ENCODE data around the gene CLCN2.
"Not testable (repeated sequence)": the region's sequence is repeated elsewhere in the genome, so short reads cannot be mapped to it uniquely, and the experiment has no call there.

The CLCN2 gene

DNA sequence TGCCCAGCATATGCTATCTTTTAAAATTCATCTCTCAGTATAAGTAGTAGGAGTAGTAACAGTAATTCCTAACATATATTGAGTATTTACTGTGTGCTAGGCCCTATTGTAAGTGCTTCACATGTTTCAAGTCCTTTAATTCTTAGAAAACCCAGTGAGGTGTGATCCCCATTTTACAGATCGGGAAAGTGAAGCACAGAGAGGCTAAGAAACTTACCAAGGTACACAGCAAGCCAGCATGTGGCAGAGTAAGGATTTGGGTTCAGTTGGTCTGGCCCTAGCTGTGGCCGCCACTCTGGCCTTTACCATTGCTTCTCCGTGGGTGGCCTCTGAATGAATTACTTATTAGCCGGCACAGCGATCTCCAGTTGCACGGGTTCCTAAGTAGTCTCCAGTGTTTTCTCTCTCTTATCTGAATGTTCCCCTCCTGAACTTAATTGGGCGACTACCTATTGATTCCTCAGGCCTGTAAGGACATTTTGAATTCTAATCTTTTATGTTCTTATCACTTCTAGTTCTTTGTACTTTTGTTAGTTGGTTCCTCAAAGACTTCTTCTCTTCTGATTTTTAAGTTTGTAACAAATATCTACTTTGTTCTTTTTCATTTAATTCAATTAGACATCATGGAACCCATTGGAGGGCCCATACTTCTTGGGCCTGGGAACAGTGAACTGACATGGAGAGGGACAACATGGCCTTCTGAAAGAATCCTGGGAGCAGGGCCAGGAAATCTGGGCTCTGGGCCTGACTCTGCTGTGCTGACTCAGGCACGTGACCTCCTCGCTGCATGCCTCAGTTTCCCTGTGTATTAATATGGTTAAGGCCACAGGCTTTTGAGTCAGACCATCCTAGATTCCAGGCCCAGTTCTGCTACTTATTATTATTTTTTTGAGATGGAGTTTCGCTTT lies 11.6 kb downstream of the CLCN2 start:
- in situ Hi-C loops (cut with MboI; ENCODE audit: low sequenced_read_pairs): loop anchor here (25.0 kb wide), 2 partner anchors 187 to 412 kb away; no protein-coding TSS in a partner anchor

DNA sequence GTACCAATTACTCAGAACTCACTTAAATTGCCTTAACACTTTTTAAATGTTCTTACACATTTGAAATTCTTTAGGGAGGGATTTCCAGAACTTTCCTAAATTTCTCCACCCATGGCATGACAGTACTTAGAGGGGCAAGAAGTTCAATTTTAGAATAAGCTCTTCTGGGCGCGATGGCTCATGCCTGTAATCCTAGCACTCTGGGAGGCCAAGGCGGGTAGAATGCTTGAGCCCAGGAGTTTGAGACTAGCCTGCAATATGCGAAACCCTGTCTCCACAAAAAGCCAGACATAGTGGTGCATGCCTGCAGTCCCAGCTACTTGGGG lies 13.4 kb downstream of the CLCN2 start:
- in situ Hi-C loops (cut with MboI; ENCODE audit: low sequenced_read_pairs): no loop called here

DNA sequence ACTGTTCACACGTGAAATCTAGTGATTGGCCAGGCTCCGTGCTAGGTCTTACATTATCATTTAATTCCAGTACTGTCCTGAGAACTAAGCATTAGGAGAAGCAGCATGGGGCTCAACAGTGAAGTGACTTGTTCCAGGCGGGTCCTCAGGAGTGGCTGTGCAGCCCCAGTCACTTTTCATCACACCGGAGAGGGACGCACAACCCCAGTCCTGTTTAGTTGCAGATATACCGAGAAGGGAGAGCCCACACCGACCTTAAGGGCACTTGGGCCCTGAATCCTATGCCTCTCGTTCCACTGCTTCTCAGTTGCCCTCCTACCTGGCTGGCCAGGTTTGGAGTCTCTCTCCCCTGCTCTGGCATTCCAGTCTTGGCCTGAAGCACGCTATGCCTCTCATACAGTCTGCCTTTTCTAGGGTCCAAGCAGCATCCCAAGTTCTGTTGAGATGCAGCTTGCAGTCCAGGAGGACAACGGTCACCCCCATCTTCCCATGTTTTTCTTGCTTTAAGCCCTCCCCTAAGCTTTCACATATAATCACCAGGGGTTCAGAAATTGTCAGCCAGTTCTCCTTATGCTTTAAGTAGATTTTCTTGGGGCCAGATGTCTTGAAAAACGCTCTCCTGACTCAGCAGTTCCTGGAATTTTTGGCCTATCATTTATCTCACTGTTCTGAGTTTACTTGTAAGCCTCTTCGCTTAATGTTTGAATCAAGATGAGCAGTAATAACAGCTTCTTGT lies 13.9 kb downstream of the CLCN2 start:
- in situ Hi-C loops (cut with MboI; ENCODE audit: low sequenced_read_pairs): no loop called here

DNA sequence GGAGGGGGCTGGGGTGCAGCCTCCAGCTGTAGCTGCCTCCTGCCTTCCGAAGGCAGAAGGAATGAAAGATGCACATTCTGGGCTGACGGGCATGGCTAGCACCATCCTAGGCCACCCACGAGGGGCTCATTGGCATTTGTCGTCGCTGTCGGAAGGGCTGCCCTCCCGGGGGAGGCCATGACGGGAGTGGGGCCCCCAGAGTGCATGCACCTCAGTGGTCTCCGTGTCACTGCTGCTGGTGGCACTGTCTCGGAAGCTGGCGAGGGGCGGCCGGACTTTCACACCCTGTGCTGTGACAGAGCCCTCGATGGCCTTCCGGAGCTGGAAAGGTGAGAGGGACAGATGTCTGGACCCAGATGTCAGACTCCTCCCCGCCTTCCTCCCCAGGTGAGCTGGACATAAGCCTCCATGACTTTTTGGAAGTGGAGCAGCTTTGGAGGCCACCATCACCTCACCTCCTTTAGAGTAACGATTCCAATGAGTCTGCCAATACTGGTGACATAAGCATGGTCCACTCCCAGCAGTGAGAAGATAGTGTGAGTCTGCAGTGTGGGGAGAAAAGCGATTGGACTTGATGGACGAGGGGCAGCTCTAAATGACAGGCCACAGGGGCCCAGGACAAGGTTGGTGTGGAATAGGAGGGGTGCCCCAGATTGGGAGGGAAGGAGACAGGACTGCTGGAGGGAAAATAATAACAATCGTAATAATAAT lies 14.8 kb downstream of the CLCN2 start:
- in situ Hi-C loops (cut with MboI; ENCODE audit: low sequenced_read_pairs): no loop called here

DNA sequence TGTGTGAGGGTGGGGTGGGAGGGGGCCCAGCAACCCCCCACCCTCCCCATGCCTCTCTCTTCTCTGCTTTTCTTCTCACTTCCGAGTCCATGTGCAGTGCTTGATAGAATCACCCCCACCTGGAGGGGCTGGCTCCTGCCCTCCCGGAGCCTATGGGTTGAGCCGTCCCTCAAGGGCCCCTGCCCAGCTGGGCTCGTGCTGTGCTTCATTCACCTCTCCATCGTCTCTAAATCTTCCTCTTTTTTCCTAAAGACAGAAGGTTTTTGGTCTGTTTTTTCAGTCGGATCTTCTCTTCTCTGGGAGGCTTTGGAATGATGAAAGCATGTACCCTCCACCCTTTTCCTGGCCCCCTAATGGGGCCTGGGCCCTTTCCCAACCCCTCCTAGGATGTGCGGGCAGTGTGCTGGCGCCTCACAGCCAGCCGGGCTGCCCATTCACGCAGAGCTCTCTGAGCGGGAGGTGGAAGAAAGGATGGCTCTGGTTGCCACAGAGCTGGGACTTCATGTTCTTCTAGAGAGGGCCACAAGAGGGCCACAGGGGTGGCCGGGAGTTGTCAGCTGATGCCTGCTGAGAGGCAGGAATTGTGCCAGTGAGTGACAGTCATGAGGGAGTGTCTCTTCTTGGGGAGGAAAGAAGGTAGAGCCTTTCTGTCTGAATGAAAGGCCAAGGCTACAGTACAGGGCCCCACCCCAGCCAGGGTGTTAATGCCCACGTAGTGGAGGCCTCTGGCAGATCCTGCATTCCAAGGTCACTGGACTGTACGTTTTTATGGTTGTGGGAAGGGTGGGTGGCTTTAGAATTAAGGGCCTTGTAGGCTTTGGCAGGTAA lies 15.9 kb downstream of the CLCN2 start:
- in situ Hi-C loops (cut with MboI; ENCODE audit: low sequenced_read_pairs): no loop called here

DNA sequence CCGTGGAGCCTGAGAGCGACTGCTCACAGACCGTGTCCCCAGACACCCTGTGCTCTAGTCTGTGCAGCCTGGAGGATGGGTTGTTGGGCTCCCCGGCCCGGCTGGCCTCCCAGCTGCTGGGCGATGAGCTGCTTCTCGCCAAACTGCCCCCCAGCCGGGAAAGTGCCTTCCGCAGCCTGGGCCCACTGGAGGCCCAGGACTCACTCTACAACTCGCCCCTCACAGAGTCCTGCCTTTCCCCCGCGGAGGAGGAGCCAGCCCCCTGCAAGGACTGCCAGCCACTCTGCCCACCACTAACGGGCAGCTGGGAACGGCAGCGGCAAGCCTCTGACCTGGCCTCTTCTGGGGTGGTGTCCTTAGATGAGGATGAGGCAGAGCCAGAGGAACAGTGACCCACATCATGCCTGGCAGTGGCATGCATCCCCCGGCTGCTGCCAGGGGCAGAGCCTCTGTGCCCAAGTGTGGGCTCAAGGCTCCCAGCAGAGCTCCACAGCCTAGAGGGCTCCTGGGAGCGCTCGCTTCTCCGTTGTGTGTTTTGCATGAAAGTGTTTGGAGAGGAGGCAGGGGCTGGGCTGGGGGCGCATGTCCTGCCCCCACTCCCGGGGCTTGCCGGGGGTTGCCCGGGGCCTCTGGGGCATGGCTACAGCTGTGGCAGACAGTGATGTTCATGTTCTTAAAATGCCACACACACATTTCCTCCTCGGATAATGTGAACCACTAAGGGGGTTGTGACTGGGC lies 16.7 kb downstream of the CLCN2 start:
- in situ Hi-C loops (cut with MboI; ENCODE audit: low sequenced_read_pairs): no loop called here

DNA sequence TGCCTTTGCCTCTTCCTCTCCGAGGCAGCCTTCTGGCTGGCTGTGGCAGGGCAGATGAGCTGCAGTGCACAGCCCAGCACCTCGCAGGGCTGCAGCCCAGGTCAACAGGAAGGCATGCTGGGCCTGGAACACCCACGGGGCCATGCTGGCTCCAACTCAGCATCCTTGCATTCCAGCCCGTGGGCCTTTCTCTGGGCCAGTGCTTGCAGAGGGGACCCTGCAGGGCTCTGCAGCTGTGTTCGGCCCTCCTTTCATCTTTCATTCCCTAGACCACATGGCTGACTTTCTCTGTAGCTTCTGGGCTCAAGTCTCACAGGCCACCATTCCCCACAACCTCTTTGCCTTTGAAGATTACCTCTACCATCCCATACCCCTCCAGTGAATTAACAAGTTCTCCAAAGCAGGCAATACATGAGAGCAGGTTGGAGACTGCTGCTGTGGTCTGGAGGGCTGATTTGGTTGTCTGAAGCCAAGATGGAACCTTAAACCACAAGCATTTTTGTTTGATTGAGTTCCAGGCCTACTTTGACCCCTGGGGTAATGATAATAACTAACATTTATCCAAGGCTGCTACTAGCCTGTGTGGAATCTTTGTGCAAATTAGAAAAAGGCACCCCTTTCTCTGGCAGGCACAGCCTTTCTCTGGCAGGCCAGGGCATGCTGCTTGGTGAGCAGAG lies 18.1 kb downstream of the CLCN2 start:
- in situ Hi-C loops (cut with MboI; ENCODE audit: low sequenced_read_pairs): no loop called here

DNA sequence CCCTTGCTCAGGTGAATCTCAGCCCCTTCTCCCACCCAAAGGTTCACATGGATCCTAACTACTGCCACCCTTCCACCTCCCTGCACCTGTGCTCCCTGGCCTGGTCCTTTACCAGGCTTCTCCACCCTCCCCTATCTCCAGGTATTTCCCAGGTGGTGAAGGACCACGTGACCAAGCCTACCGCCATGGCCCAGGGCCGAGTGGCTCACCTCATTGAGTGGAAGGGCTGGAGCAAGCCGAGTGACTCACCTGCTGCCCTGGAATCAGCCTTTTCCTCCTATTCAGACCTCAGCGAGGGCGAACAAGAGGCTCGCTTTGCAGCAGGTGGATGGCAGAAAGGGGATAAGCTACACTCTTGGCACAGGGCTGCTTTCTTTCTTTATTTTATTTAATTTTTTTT lies 19.5 kb downstream of the CLCN2 start:
- in situ Hi-C loops (cut with MboI; ENCODE audit: low sequenced_read_pairs): no loop called here

DNA sequence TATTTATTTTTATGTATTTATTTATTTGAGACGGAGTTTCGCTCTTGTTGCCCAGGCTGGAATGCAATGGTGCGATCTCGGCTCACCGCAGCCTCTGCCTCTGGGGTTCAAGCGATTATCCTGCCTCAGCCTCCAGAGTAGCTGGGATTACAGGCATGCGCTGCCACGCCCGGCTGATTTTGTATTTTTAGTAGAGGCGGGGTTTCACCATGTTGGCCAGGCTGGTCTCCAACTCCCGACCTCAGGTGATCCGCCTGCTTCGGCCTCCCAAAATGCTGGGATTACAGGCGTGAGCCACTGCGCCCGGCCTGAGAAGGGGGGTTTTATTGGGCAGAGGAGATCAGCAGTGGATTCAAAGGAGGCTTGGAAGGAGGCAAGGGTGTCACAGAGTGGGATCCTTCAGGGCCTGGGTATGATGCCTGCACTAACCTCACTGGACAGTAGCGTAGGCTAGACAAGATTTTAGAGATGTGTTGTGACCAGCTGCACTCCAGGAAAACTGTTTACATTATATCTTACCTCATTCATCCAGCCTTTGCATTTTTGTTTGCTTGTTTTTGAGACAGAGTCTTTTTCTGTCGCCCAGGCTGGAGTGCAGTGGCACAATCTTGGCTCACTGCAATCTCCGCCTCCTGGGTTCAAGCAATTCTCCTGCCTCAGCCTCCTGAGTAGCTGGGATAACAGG lies 21.8 kb downstream of the CLCN2 start:
- in situ Hi-C loops (cut with MboI; ENCODE audit: low sequenced_read_pairs): not testable (repeated sequence)

DNA sequence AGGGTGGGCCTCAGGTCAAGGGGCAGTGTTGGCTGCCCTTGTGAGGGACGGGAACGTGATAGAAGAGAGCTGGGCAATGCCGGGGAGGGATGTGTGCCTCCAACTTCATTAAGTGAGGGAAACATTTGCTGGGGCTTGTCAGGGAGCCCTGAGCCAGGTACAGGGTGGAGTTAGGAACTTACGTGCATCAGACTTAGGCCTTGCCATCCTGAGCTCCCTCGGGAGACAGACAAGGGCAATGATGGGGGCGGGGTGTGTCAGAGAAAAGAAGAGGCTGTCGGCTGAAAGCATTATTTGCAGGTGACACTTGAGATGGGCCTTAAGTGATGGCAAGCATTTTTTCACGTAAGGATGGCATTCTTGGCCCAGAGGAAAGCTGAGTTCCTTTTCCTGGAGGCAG lies 22.4 kb downstream of the CLCN2 start:
- in situ Hi-C loops (cut with MboI; ENCODE audit: low sequenced_read_pairs): no loop called here

DNA sequence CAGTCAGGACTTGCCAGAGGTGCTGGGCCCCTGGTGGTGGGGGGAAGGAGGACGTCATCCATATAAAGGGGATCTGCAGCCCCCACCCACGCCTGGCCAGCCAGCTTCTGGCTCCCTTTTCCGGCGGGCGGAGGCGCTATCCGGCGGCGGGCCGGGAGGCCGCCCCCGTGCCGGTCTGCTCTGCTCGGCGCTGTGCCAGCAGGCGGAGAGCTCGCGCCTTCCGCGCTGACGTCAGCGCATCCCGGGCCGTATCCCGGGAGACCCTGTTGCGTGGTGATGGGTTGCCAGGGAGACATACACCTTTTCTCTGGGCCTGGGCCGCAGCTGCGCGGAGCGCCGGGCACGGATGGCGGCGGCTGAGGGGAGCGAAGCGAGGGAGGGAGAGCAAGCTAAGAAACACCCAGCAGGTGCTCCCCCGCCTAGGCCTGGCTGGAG lies 22.9 kb downstream of the CLCN2 start:
- in situ Hi-C loops (cut with MboI; ENCODE audit: low sequenced_read_pairs): no loop called here

DNA sequence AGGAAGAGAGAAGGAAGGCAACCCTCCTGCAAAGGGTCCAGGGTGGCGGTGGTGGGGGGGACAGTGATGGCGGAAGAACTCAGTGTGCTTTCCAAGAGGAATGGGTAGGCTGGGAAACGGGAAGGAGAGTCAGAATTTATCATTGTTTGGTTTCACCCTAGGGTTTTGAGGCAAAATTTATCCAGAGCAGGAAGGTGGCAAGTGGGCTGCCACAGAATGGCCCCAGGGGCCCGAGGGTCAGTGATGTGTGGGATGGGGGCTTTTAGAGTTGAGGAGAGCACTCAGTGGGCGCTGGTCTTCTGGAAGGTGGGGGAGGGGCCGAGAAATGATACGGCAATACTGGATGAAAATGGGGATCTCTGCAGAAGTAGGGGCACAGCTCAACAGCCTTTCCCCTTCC lies 23.4 kb downstream of the CLCN2 start:
- in situ Hi-C loops (cut with MboI; ENCODE audit: low sequenced_read_pairs): no loop called here

DNA sequence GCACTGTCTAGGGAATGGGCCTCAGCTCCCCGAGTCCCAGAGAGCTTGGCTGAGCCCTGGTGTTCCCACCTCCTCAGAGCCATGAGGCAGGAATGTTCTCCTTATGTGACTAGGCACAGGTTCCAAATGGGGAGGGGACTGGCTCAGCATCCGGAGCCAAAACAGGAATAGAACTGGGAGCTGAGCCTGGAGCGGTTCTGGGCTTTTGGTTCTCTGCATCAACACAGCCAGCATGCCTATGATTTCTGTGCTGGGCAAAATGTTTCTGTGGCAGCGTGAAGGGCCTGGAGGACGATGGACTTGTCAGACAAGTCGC lies 24.0 kb downstream of the CLCN2 start, which contains the start of gene FAM131A:
FAM131A (plus strand) TSS at position 202 of the 316 bp plus-strand sequence; CDS start at position 233, 31 bp downstream.
- in situ Hi-C loops (cut with MboI; ENCODE audit: low sequenced_read_pairs): no loop called here

DNA sequence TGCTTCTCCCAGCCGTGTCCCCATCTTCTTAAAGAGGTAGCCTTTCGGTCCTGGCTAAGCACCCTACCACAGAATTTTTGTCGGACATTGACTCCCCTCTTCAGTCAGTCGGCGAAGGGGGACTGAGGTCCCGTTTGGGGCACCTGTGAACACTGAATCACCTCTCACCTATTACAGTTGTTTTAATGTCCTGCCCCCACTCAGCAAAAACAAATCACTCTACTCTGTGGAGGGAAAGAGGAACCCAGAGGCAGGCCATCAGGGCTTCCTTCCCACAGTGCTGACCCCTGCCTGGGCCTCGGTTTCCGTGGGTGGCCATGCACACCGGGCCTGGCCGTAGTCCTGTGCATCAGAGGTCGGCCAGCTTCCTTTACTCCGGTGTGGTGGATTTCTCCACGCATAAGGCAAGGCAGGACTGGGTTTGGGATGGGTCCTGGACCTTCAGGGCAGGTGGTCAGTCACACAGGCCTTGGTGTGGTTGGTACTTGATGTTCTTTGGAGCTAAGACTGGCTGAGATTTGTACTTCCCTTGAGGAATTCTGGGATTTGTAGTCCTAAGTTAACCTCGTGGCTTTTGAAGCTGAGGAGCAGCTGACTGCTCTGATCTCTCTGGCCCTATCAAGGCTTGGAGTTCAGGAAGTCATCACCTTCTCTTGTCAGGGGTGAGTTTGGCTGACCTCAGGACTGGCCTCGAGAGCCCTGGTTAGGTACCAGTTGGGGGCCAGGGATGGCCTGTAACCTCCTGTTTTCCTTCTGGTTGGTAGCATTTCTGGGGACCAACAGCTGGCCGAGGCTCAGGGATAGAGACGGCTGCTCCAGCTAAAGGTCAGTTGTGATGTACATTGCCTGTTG lies 24.6 kb downstream of the CLCN2 start:
- in situ Hi-C loops (cut with MboI; ENCODE audit: low sequenced_read_pairs): no loop called here

DNA sequence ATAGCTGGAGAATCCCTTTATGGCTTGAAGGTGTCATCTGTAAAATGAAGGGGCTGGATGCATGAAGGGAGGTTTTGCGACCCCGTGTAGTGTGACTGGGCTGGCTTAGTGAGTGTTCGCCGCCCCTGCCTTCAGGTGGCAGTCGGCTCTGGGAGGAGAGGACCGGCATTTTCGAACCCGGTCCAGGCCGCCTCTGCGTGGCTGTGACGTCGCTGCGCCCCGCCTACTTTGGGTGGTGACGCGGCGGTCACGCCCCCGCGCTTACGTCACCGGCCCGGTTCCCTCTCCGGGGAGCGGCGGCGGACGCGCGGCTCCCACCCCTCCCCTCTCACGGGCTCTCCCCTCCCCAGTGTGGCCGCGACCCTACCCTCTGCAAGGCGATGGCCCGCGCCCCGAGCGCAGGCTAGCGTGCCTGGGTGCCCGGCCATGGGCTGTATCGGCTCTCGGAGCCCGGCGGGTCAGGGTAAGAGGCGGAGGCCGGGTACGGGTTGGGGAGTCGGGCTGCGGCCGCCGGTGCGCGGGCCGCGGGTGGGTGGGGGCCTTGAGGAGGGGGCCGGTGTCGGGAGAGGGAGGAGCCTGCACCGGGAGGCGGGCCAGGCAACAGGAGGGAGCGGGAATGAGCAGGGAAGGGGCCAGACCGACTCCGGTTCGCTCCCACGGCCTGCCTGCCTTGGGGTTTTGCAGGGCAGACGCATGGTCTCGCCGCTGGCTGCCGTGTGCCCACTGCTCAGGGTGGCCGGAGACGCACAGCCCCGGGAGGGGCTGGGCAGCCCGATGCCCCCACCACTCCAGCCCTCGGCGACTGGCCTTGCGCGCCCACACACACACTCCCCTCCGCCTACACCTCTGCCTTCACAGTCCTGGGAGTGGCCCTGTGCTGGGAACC lies 25.5 kb downstream of the CLCN2 start:
- in situ Hi-C loops (cut with MboI; ENCODE audit: low sequenced_read_pairs): no loop called here

DNA sequence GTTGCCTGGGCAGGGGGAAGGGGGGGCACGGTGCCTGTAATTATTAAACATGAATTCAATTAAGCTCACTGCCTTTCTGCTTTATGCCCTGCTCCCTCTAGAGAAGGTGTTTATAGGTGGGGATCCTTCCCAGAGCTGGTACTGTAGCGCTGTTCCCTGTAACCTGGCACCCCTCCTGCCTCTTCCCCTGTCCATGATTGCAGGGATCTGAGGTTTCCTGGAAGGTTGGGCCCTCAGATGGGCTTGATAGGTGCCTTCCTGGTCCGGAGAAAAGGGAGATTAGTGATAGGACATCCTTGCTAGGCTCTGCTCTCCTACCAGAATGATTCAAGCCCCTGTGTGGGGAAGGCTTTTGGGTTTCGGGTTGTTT lies 26.1 kb downstream of the CLCN2 start:
- in situ Hi-C loops (cut with MboI; ENCODE audit: low sequenced_read_pairs): no loop called here

All from HL-60/S4 treated with retinoic acid at 250 ng/mL for 4 days and 3 days (cell line).